IMR-90 (cell line): ENCODE data around the gene NUP37. TPM values are rescaled to one million over a fixed set of nuclear protein-coding genes. Genes with fewer than 3 reads are reported as not detected.

Experiments
- ATAC-seq: fragments of 200-7000 bp; cut with Tn5 transposase; 2 replicates; pipeline ENCODE4 v1.9.1; 2020; ENCODE audit warnings: low read depth, mild to moderate bottlenecking, moderate library complexity
- BruUV-seq: library from RNA; stranded (reverse); fragments of 400-500 nt; replicated peaks from 2 replicates; lab custom pipeline; 2021; lab: Mats Ljungman, UMichigan
- CTCF ChIA-PET: fragments of 300-600 bp; formaldehyde crosslinking; extraction: SDS; loops from one replicate; lab custom pipeline; 2021; ENCODE audit warnings: antibody characterized with exemption; lab: Yijun Ruan, JAX
- POLR2A ChIA-PET: fragments of 300-600 bp; sonication (Branson Sonifier 250); formaldehyde crosslinking; loops from one replicate; lab custom pipeline; 2022; ENCODE audit warnings: antibody characterized with exemption; ENCODE audit not compliant: unreplicated experiment; lab: Charles Lee
- DNase-seq: peaks from one replicate; pipeline ENCODE4 v3.0.0; 2013
- H2AFZ ChIP-seq: replicated peaks from 2 replicates; pipeline ENCODE3; 2013; ENCODE audit warnings: low read length, mild to moderate bottlenecking; ENCODE audit not compliant: poor library complexity
- H2AK5ac ChIP-seq: 2 replicates; pipeline ENCODE4 v1.6.1; 2013; ENCODE audit warnings: low read depth, low read length, inconsistent platforms
- H2AK9ac ChIP-seq: replicated peaks from 2 replicates; pipeline ENCODE3; 2013; ENCODE audit warnings: mild to moderate bottlenecking, low read depth, low read length, moderate library complexity; ENCODE audit not compliant: poor library complexity
- H2BK120ac ChIP-seq: 2 replicates; pipeline ENCODE4 v1.6.1; 2013; ENCODE audit warnings: low read depth, low read length, inconsistent platforms
- H2BK15ac ChIP-seq: 3 replicates; pipeline ENCODE4 v1.6.1; 2013; ENCODE audit warnings: low read depth, low read length, inconsistent platforms
- H2BK20ac ChIP-seq: 2 replicates; pipeline ENCODE4 v1.6.1; 2013; ENCODE audit warnings: low read depth, mild to moderate bottlenecking, inconsistent platforms, low read length, moderate library complexity
- H2BK5ac ChIP-seq: 2 replicates; pipeline ENCODE4 v1.6.1; 2013; ENCODE audit warnings: mild to moderate bottlenecking, low read depth, low read length, inconsistent platforms; ENCODE audit not compliant: poor library complexity, severe bottlenecking
- H3K14ac ChIP-seq: replicated peaks from 2 replicates; pipeline ENCODE4 v1.6.1; 2013; ENCODE audit warnings: low read depth, low read length, inconsistent platforms
- H3K18ac ChIP-seq: 2 replicates; pipeline ENCODE4 v1.6.1; 2013; ENCODE audit warnings: low read depth, low read length, control low read depth
- H3K23ac ChIP-seq: 2 replicates; pipeline ENCODE4 v1.6.1; 2013; ENCODE audit warnings: low read depth, low read length, inconsistent platforms
- H3K27ac ChIP-seq: 2 replicates; pipeline ENCODE4 v1.5.1; 2013; ENCODE audit warnings: mild to moderate bottlenecking, control low read depth, low read length; ENCODE audit not compliant: insufficient read depth
- H3K27me3 ChIP-seq: 2 replicates; pipeline ENCODE4 v1.6.1; 2013; ENCODE audit warnings: low read length; ENCODE audit not compliant: control insufficient read depth, insufficient read depth
- H3K36me3 ChIP-seq: 2 replicates; pipeline ENCODE4 v1.6.1; 2013; ENCODE audit warnings: low read length, mixed read lengths; ENCODE audit not compliant: control insufficient read depth, insufficient read depth
- H3K4ac ChIP-seq: 2 replicates; pipeline ENCODE4 v1.6.1; 2013; ENCODE audit warnings: low read depth, low read length, inconsistent platforms
- H3K4me1 ChIP-seq: 2 replicates; pipeline ENCODE4 v1.6.1; 2013; ENCODE audit warnings: low read length, mixed read lengths; ENCODE audit not compliant: control insufficient read depth, insufficient read depth
- H3K4me2 ChIP-seq: 2 replicates; pipeline ENCODE4 v1.6.1; 2013; ENCODE audit warnings: low read depth, mild to moderate bottlenecking, control low read depth, low read length, moderate library complexity
- H3K4me3 ChIP-seq: 2 replicates; pipeline ENCODE4 v1.5.1; 2013; ENCODE audit warnings: low read depth, mild to moderate bottlenecking, control low read depth, low read length, moderate library complexity; ENCODE audit not compliant: insufficient read depth
- H3K56ac ChIP-seq: 2 replicates; pipeline ENCODE4 v1.6.1; 2013; ENCODE audit warnings: low read length, inconsistent platforms; ENCODE audit not compliant: insufficient read depth; ENCODE audit errors: extremely low read depth
- H3K79me1 ChIP-seq, 2 experiments: 2 replicates each; pipeline ENCODE4 v1.6.1; 2013; ENCODE audit warnings: low read length in 2 of 2, inconsistent platforms in 1 of 2, low read depth in 1 of 2
- H3K9ac ChIP-seq: 2 replicates; pipeline ENCODE4 v1.6.1; 2013; ENCODE audit warnings: low read depth, low read length, control low read depth
- H3K9me1 ChIP-seq: 2 replicates; pipeline ENCODE4 v1.6.1; 2013; ENCODE audit warnings: low read length, inconsistent platforms; ENCODE audit not compliant: insufficient read depth
- H3K9me3 ChIP-seq: 2 replicates; pipeline ENCODE4 v1.6.1; 2013; ENCODE audit warnings: low read length; ENCODE audit not compliant: control insufficient read depth, insufficient read depth
- H4K20me1 ChIP-seq: 2 replicates; pipeline ENCODE4 v1.6.1; 2013; ENCODE audit warnings: low read length, inconsistent platforms; ENCODE audit not compliant: insufficient read depth
- H4K5ac ChIP-seq: 2 replicates; pipeline ENCODE4 v1.6.1; 2013; ENCODE audit warnings: mild to moderate bottlenecking, low read depth, low read length, control low read depth
- H4K8ac ChIP-seq, 2 experiments: 2 replicates each; pipeline ENCODE4 v1.6.1; 2013; ENCODE audit warnings: low read depth in 2 of 2, low read length in 2 of 2, control low read depth in 1 of 2, inconsistent platforms in 1 of 2
- H4K91ac ChIP-seq: 2 replicates; pipeline ENCODE4 v1.6.1; 2013; ENCODE audit warnings: low read depth, low read length, inconsistent platforms; ENCODE audit not compliant: insufficient read depth
- BHLHE40 ChIP-seq: fragments of 150-350 bp; IDR thresholded peaks from 2 replicates; pipeline ENCODE4 v1.6.1; 2016; ENCODE audit warnings: mild to moderate bottlenecking, low read depth, low read length
- CEBPB ChIP-seq: IDR thresholded peaks from 2 replicates; pipeline ENCODE4 v1.6.1; 2012; ENCODE audit warnings: low read depth, low read length, improper control_type of control experiment
- CHD1 ChIP-seq: IDR thresholded peaks from 2 replicates; pipeline ENCODE4 v1.6.1; 2012; ENCODE audit warnings: low read depth, low read length, improper control_type of control experiment
- CTCF ChIP-seq: conservative IDR thresholded peaks from 2 replicates; pipeline ENCODE4 v1.5.1; 2012; ENCODE audit warnings: mild to moderate bottlenecking, low read depth, low read length, improper control_type of control experiment
- ELK1 ChIP-seq: fragments of 150-350 bp; IDR thresholded peaks from 2 replicates; pipeline ENCODE4 v1.6.1; 2016; ENCODE audit warnings: low read depth, mild to moderate bottlenecking, low read length, moderate library complexity, borderline replicate concordance
- MAFK ChIP-seq: IDR thresholded peaks from 2 replicates; pipeline ENCODE4 v1.6.1; 2012; ENCODE audit warnings: low read depth, low read length, improper control_type of control experiment
- MAZ ChIP-seq: IDR thresholded peaks from 2 replicates; pipeline ENCODE4 v1.6.1; 2012; ENCODE audit warnings: low read depth, mild to moderate bottlenecking, low read length, improper control_type of control experiment, moderate library complexity, borderline replicate concordance
- MXI1 ChIP-seq: IDR thresholded peaks from 2 replicates; pipeline ENCODE4 v1.6.1; 2012; ENCODE audit warnings: low read depth, mild to moderate bottlenecking, low read length, moderate library complexity, borderline replicate concordance
- NFE2L2 ChIP-seq: fragments of 150-350 bp; IDR thresholded peaks from 2 replicates; pipeline ENCODE4 v1.6.1; 2016; ENCODE audit warnings: low read depth, mild to moderate bottlenecking, low read length
- RCOR1 ChIP-seq: IDR thresholded peaks from 2 replicates; pipeline ENCODE4 v1.6.1; 2012; ENCODE audit warnings: mild to moderate bottlenecking, low read length, improper control_type of control experiment; ENCODE audit not compliant: insufficient replicate concordance
- RFX5 ChIP-seq: IDR thresholded peaks from 2 replicates; pipeline ENCODE4 v1.8.0; 2012; ENCODE audit warnings: low read depth, mild to moderate bottlenecking, low read length, moderate library complexity
- USF2 ChIP-seq: fragments of 150-350 bp; IDR thresholded peaks from 2 replicates; pipeline ENCODE4 v1.6.1; 2017; ENCODE audit warnings: mild to moderate bottlenecking, antibody characterized with exemption, low read length, low read depth
- WGBS, 2 experiments: methylation state at CpG; one replicate each; pipeline versions ENCODE4 v1.1.5 to v1.1.7; 2013; ENCODE audit warnings: missing lambda C conversion rate in 2 of 2; ENCODE audit not compliant: insufficient read length in 1 of 2; ENCODE audit errors: extremely low coverage in 2 of 2; 5-methylcytosine and 5-hydroxymethylcytosine counted together
- dilution Hi-C: fragments of 300-500 bp; cut with HindIII; formaldehyde crosslinking; loops from one replicate; pipeline ENCODE4 v1.14.3; 2018; ENCODE audit warnings: low sequenced_read_pairs; ENCODE audit not compliant: unreplicated experiment
- in situ Hi-C: fragments of 300-500 bp; cut with MboI; formaldehyde crosslinking; loops from 3 replicates; pipeline ENCODE4 v1.14.3; 2019; ENCODE audit warnings: low sequenced_read_pairs, inconsistent platforms, mixed read lengths
- intact Hi-C: fragments of 100-400 bp; cut with micrococcal nuclease; formaldehyde crosslinking; loops from 2 replicates; pipeline ENCODE4 v1.10.0; 2022
- polyA plus RNA-seq, 3 experiments: library from polyadenylated mRNA; depleted of rRNA; stranded (reverse); fragments of >200 nt; gene quantifications; 2 replicates each; pipeline ENCODE4 v1.2.3, GENCODE V29; 2012; ENCODE audit warnings: low replicate concordance in 1 of 3
- total RNA-seq: library from RNA; depleted of rRNA; stranded (reverse); fragments of >200 nt; gene quantifications from 2 replicates; pipeline ENCODE4 v1.2.3, GENCODE V29; 2012

Gene NUP37
- total and polyA plus RNA-seq, 2 of the 4 experiments (the other 2 are of a cell fraction), result 41.1 to 55.0 TPM

- Histone ChIP-seq H2BK5ac (no peak overlapping the region), H4K91ac (no peak overlapping the region), H3K36me3 (no peaks in the 10 kb centered on the region), H3K18ac (no peak overlapping the region), H3K14ac (no peak overlapping the region), H3K23ac (no peak overlapping the region), H4K5ac (no peak overlapping the region), H3K4me2 (no peak overlapping the region), H3K27me3 (no peaks in the 10 kb centered on the region), H3K4me1 (no peaks in the 10 kb centered on the region; the same call in 1 of the 2 replicates), H3K27ac (no peak overlapping the region), H2BK20ac (no peak overlapping the region), H2AK5ac (no peak overlapping the region), H2BK15ac (no peak overlapping the region), H4K8ac (no peak overlapping the region), H3K79me1 (no peaks in the 10 kb centered on the region), H3K9me1 (no peaks in the 10 kb centered on the region), H2AFZ (no peak overlapping the region), H3K9ac (no peak overlapping the region), H3K56ac (no peak overlapping the region), H3K9me3 (no peaks in the 10 kb centered on the region), H4K20me1 (no peaks in the 10 kb centered on the region), H3K4me3 (no peak overlapping the region), H2AK9ac (no peak overlapping the region), H2BK120ac (no peak overlapping the region), H3K4ac (no peak overlapping the region)
- in situ Hi-C loops (no loop called here), intact Hi-C loops (no loop called here), dilution Hi-C loops (no loop called here)
- no TSS peak for BruUV-seq
- ATAC-seq (no peak), DNase-seq (no peak)
- WGBS, 2 experiments, result no CpG with 5 or more reads among the region's 4 CpGs
- ChIA-PET CTCF (interaction anchor here (0.8 kb wide), 1 partner anchor 188 kb away, joined by 7 read pairs; no protein-coding TSS in a partner anchor), POLR2A (no interaction called here)
- TF ChIP-seq MAFK (no peak), MAZ (no peak), USF2 (no peak), RCOR1 (no peak), ELK1 (no peak), CEBPB (no peak), NFE2L2 (no peak), BHLHE40 (no peak), MXI1 (no peak), CHD1 (no peak), RFX5 (no peak), CTCF (no peak)
These were observed 90.8 kb downstream of the NUP37 start for GRCh38 chr12:102029141-102029540.
